NCI-H226 (cell line): Measurements from ENCODE around the gene DMBT1.
"Not testable (repeated sequence)": the region's sequence is repeated elsewhere in the genome, so short reads cannot be mapped to it uniquely, and the experiment has no call there.

ENCODE experiments used
- DNase-seq: peaks from one replicate; pipeline ENCODE4 v3.0.0-alpha.2; 2015

DMBT1 gene

GRCh38 chr10:122588381-122588780 lies 27.8 kb downstream of the DMBT1 start:
- no peak for DNase-seq

GRCh38 chr10:122590153-122590552 lies 29.6 kb downstream of the DMBT1 start:
- no peak for DNase-seq

- no peak for DNase-seq
Measured at GRCh38 chr10:122591736-122592135, 31.2 kb downstream of the DMBT1 start.

- no peak for DNase-seq
Measured at GRCh38 chr10:122592161-122592560, 31.6 kb downstream of the DMBT1 start.

- DNase-seq: no peak
Measured at GRCh38 chr10:122617476-122618270, 57.1 kb downstream of the DMBT1 start.

GRCh38 chr10:122618461-122619165 lies 58.1 kb downstream of the DMBT1 start:
- no peak for DNase-seq

DNA sequence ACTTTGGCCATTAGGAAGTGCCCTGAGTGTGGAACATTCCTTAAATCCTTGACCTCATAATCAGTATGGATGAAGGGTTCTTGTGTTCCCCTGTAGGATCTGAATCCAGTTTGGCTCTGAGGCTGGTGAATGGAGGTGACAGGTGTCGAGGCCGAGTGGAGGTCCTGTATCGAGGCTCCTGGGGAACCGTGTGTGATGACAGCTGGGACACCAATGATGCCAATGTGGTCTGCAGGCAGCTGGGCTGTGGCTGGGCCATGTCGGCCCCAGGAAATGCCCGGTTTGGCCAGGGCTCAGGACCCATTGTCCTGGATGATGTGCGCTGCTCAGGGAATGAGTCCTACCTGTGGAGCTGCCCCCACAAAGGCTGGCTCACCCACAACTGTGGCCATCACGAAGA lies 60.4 kb downstream of the DMBT1 start:
- not testable (repeated sequence) for DNase-seq

DNA sequence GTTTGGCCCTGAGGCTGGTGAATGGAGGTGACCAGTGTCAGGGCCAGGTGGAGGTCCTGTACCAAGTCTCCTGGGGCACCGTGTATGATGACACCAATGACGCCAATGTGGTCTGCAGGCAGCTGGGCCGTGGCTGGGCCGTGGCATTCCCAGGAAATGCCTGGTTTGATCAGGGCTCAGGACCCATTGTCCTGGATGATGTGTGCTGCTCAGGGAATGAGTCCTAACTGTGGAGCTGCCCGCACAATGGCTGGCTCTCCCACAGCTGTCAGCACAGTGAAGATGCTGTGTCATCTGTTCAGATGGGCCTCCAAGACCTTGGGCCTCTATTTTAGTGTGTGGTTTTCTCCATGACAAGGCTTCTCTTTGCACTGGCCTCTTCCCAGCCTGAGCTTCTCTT lies 64.0 kb downstream of the DMBT1 start:
- no peak for DNase-seq

DNA sequence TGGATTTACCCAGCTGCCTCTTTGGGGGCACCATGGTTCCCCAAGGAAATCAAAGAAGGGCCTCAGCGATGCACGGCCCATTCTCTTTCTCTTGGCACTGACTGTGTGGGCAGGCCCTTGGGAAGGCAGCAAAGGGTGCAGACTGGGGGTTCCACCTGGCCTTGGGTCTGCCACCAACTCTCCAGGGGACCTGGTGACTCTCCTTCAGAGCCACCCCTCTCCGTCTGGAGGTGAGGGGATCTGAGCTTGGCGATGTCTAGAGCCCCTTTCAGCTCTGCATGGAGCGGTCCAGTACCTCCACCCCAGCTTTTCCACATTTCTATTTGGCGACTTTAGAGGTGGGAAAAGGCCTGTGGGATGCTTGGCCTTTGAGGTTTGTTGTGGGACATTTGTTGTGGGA lies 70.0 kb downstream of the DMBT1 start:
- DNase-seq: no peak

DNA sequence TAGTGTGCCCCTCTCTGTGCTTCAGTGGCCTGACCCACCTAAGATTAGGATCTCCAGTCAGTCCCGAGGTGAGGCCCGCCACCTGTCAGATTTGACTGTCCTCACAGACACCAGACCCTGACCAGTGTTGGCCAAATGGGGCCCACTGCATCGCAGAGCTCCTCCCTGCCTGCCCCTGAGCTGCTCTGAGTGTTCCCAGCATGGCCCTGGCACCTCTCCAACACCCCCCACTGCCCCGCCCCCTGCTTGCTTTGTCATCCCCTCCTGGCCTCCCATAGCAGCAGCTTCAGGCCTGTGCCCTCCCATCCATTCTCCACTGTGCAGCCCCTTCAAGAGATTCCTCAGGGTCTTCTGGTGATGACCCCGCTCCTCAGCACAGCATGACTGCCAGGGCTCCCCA lies 71.5 kb downstream of the DMBT1 start:
- no peak for DNase-seq

- DNase-seq: no peak
Measured at GRCh38 chr10:122632576-122632975, 72.0 kb downstream of the DMBT1 start.

- no peak for DNase-seq
Measured at GRCh38 chr10:122636953-122637352, 76.4 kb downstream of the DMBT1 start.

DNA sequence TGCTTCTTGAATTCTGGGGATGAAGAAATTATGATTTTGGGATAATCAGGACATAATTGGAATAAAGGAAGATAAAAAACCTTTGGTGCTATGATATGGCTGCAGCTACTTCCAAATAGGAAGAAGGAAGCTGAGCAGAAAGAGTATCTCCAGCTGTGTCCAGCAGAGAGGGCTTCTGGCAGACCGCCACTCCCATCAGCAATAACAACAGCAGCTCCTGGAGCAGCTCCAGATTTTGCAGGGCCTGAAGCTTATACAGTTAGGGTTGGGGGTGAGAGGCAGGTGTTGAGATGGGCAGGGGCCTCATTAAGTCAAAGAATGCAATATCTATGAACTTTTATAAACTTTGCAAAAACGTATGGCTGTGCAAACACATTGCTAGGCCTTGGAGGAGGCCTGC lies 76.8 kb downstream of the DMBT1 start:
- DNase-seq: no peak

DNA sequence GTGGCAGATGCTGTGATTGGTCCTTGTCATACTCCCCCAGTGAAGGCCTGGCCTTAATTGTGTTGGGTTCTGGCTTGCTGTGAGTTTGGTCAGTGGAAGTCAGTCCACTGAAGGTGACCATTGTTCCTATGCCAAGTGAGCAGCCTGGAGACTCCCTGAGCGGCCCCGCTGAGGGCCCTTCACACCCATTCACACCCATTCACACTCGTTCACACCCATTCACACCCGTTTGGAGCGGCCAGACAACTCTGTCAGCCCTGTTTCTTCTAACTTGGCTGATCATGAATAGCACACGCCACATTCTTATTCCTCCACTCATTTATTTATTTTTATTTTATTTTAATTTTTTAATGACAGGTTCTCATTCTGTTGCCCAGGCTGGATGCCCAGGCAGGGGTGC lies 77.6 kb downstream of the DMBT1 start:
- no peak for DNase-seq

GRCh38 chr10:122639801-122640200 lies 79.2 kb downstream of the DMBT1 start:
- DNase-seq: no peak

GRCh38 chr10:122640921-122641320 lies 80.4 kb downstream of the DMBT1 start:
- DNase-seq: no peak

- no peak for DNase-seq
Measured at GRCh38 chr10:122642726-122643605, 82.4 kb downstream of the DMBT1 start.

GRCh38 chr10:122643931-122644534 lies 83.5 kb downstream of the DMBT1 start:
- DNase-seq: no peak

DNA sequence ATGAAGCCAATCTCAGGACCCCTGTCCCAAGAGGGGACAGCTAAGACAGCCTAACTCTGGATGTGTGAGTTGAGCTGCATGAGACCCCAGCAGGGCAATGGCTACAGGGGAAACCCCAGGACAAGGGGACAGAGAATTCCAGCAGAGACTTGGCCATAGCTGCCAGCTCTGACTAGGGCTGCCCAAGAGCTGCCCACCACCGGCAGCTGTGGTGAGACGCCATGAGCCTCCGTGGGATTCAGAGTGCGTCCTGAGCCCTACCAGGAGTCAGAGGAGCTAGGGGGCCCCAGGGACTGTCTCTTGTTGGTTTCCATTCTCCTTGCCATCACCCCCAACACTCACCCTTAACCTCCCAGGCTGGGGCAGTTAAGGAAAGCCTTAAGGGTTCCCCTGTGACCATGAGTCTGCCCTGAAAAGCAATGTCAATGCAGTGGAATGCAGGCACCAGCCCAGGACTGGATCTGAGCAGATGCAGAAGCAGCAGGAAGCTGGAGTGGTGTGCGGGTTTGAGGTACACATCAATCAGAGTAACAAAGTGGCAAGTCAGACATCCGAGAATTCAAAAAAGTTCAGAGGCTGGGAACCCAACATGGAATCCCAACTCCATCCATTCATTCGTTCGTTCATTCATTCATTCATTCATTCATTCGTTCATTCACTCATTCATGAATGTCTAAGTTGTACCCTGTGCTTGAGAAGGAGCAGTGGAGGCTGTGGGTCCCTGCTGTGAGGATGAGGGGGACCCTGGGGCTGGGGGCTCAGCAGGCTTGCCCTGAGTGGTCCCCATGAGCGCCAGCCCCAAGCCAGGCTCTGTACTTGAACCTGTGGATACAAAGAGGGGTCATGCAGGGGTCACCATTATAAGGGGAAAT lies 86.2 kb downstream of the DMBT1 start:
- no peak for DNase-seq

GRCh38 chr10:122647383-122647968 lies 86.9 kb downstream of the DMBT1 start:
- no peak for DNase-seq

DNA sequence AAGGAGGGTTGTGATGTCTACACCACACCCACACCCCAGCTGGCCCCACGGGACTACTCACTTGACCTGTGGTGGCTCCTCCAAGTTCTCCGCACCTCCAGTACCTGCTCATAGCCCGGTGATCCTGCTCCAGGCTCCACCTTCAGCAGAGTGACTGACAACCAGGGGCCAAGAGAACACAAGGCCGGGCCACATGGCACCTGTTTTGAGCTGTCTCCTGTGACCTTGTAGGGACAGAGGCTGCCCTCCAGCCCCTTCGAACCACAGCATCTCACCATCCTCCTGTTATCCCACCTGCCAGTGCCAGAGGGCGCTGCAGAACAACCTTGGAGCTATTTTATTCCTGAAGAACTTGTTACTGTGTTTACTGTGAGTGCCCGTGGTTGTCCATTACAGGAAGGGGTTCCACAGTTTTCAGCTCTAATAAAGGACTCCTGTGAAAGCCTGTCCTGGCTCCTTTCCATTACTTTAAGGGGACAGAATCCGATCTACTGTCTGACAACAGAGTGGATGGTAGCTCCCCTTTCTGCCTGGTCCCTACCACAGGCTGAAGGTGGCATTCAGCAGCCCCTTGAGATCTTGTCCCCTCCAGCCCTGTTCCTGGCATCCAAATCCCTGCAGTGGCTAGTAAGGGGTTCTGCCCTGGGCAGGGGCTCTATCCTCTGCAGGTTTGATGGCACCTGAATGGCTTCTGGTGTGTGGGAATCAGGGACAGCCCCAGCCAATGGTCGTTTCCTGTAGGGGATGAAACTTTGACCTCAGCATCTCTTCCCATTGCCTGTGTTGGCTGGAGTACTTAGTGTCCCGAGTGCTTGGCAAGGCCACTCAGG lies 88.3 kb downstream of the DMBT1 start:
- peak; percentile 2 for DNase-seq
